IPS-18a (cell line): ENCODE data around the gene ZNF471.
A peak's percentile ranks its signal among the peaks of the same experiment; 100 is the strongest.

ENCODE experiments used
- H3K27ac ChIP-seq: one replicate; pipeline ENCODE4 v1.5.1; 2013; ENCODE audit warnings: low read length
- H3K27me3 ChIP-seq: one replicate; pipeline ENCODE4 v1.6.1; 2013; ENCODE audit warnings: mild to moderate bottlenecking, low read length; ENCODE audit not compliant: control insufficient read depth, insufficient read depth
- H3K36me3 ChIP-seq: one replicate; pipeline ENCODE4 v1.6.1; 2013; ENCODE audit warnings: low read depth, low read length; ENCODE audit not compliant: control insufficient read depth
- H3K4me1 ChIP-seq: one replicate; pipeline ENCODE4 v1.6.1; 2013; ENCODE audit warnings: low read depth, low read length; ENCODE audit not compliant: control insufficient read depth
- H3K4me3 ChIP-seq: one replicate; pipeline ENCODE4 v1.5.1; 2013; ENCODE audit warnings: low read length
- H3K9ac ChIP-seq: one replicate; pipeline ENCODE4 v1.6.1; 2013; ENCODE audit warnings: mild to moderate bottlenecking, low read length, moderate library complexity
- H3K9me3 ChIP-seq: one replicate; pipeline ENCODE4 v1.6.1; 2013; ENCODE audit warnings: low read depth, low read length; ENCODE audit not compliant: control insufficient read depth

The ZNF471 gene

GRCh38 chr19:56538254-56538760 lies 30.7 kb downstream of the ZNF471 start:
- peaks cover 52% of the 10 kb centered on the region for H3K9me3 ChIP-seq
- peaks cover 7% of the 10 kb centered on the region for H3K27me3 ChIP-seq
- H3K9ac ChIP-seq: no peak overlapping the region
- no peak overlapping the region for H3K27ac ChIP-seq
- H3K4me1 ChIP-seq: no peaks in the 10 kb centered on the region
- H3K36me3 ChIP-seq: no peaks in the 10 kb centered on the region
- peak overlapping the region; percentile 75 for H3K4me3 ChIP-seq

GRCh38 chr19:56538761-56539263 lies 31.2 kb downstream of the ZNF471 start, which contains the start of gene ZFP28:
ZFP28 (plus strand) TSS chr19:56538948; CDS start chr19:56539019, 71 bp downstream.
- Histone ChIP-seq H3K4me3 (peak within 1 kb of the TSS; percentile 75), H3K27ac (no peak within 1 kb of the TSS), H3K27me3 (peaks cover 7% of the 10 kb centered on the region), H3K4me1 (no peaks in the 10 kb centered on the region), H3K9me3 (peaks cover 54% of the 10 kb centered on the region), H3K36me3 (no peaks in the 10 kb centered on the region), H3K9ac (no peak within 1 kb of the TSS)

DNA sequence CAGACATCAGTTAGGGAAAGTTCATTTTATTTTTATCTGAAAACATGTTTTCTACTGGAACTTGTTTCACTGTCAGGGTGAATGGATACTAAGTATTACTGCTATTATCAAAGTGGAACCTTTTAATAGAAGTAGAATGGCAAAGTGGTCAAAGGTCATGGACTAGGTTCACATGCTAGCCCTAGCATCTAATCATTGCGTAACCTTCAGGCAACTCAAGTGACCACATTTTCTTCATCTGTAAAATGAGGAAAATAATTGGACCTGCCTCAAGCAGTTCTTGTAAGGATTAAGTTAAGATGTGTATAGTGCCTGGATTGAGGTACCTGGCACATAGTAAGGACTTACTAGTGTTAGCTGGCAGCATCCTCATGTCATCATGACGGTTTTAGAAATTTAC lies 36.1 kb downstream of the ZNF471 start:
- H3K9me3 ChIP-seq: peaks cover 54% of the 10 kb centered on the region
- no peak overlapping the region for H3K27ac ChIP-seq
- H3K4me3 ChIP-seq: no peak overlapping the region
- peaks cover 7% of the 10 kb centered on the region for H3K27me3 ChIP-seq
- no peaks in the 10 kb centered on the region for H3K4me1 ChIP-seq
- H3K36me3 ChIP-seq: peaks cover under 1% of the 10 kb centered on the region
- H3K9ac ChIP-seq: no peak overlapping the region

- Histone ChIP-seq H3K4me3 (no peak overlapping the region), H3K4me1 (no peaks in the 10 kb centered on the region), H3K36me3 (peaks cover 12% of the 10 kb centered on the region), H3K9ac (no peak overlapping the region), H3K9me3 (peaks cover 68% of the 10 kb centered on the region), H3K27ac (no peak overlapping the region), H3K27me3 (no peaks in the 10 kb centered on the region)
These were observed 39.9 kb downstream of the ZNF471 start for GRCh38 chr19:56547535-56547934.

GRCh38 chr19:56554272-56554869 lies 46.7 kb downstream of the ZNF471 start:
- Histone ChIP-seq H3K27ac (no peak overlapping the region), H3K4me3 (no peak overlapping the region), H3K9me3 (peaks cover 83% of the 10 kb centered on the region), H3K9ac (no peak overlapping the region), H3K4me1 (no peaks in the 10 kb centered on the region), H3K27me3 (no peaks in the 10 kb centered on the region), H3K36me3 (peaks cover 7% of the 10 kb centered on the region)

GRCh38 chr19:56562766-56563165 lies 55.1 kb downstream of the ZNF471 start:
- Histone ChIP-seq H3K36me3 (no peaks in the 10 kb centered on the region), H3K9me3 (peaks cover 52% of the 10 kb centered on the region), H3K4me3 (no peak overlapping the region), H3K4me1 (no peaks in the 10 kb centered on the region), H3K27ac (no peak overlapping the region), H3K9ac (no peak overlapping the region), H3K27me3 (no peaks in the 10 kb centered on the region)

GRCh38 chr19:56566904-56567273 lies 59.2 kb downstream of the ZNF471 start:
- no peak overlapping the region for H3K27ac ChIP-seq
- no peaks in the 10 kb centered on the region for H3K27me3 ChIP-seq
- peaks cover 56% of the 10 kb centered on the region for H3K9me3 ChIP-seq
- H3K4me1 ChIP-seq: no peaks in the 10 kb centered on the region
- H3K36me3 ChIP-seq: peaks cover 17% of the 10 kb centered on the region
- H3K4me3 ChIP-seq: peak overlapping the region; percentile 90
- peak overlapping the region; percentile 49 for H3K9ac ChIP-seq

DNA sequence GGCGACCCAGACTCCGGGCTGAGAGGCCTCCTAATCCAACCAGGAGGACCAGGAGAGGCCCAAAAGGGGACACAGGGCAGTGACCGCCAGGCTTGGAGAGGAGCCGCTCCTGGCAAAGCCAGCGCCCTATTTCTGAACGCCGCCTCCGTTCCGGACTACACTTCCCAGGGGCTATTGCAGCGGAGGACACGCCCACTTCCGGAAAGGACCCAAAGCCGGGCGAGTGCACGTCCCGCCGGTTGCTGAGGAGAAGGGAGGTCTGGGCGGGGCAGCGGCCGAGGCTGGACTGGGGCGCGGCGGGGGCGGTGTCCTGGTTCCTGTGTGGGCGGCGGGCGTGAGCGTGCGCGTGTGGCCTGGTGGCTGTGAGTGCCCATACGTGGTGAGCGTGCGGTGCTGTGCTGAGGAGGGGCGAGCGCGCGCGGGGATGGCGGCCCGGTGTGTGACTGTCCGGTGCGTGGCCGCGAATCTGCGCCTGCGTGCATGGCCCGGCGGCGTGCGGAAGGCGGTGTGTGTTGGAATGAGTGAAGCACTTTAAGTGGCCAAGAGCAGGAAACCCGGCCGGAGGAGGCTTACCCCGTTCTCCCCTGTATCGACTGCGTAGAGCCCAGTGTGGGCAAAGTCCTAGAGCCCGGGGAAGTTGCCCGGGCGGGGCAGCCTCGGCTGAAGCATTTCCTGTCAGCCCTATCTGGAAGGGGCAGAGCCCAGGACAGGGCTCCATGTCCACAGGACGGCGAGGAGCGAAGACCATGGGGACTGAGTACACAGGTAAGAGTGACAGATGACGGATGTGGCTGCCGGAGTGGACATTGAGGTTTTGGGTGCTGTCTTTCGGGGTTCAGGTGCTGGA lies 59.8 kb downstream of the ZNF471 start, which contains the start of gene ZNF470:
ZNF470 (plus strand) TSS at position 195 of the 847 bp plus-strand sequence. CDS start 2,844 bp downstream, outside the sequence.
- Histone ChIP-seq H3K9ac (peak within 1 kb of the TSS; percentile 49), H3K4me1 (no peaks in the 10 kb centered on the region), H3K36me3 (peaks cover 17% of the 10 kb centered on the region), H3K4me3 (peak within 1 kb of the TSS; percentile 90), H3K9me3 (peaks cover 53% of the 10 kb centered on the region), H3K27me3 (no peaks in the 10 kb centered on the region), H3K27ac (no peak within 1 kb of the TSS)

- H3K27me3 ChIP-seq: no peaks in the 10 kb centered on the region
- H3K9me3 ChIP-seq: peaks cover 91% of the 10 kb centered on the region
- no peak overlapping the region for H3K27ac ChIP-seq
- H3K9ac ChIP-seq: no peak overlapping the region
- no peak overlapping the region for H3K4me3 ChIP-seq
- H3K36me3 ChIP-seq: peaks cover 43% of the 10 kb centered on the region
- H3K4me1 ChIP-seq: no peaks in the 10 kb centered on the region
These were observed 64.9 kb downstream of the ZNF471 start for GRCh38 chr19:56572589-56572988.

GRCh38 chr19:56573914-56574313 lies 66.3 kb downstream of the ZNF471 start:
- no peaks in the 10 kb centered on the region for H3K4me1 ChIP-seq
- no peak overlapping the region for H3K27ac ChIP-seq
- H3K36me3 ChIP-seq: peaks cover 46% of the 10 kb centered on the region
- H3K27me3 ChIP-seq: no peaks in the 10 kb centered on the region
- no peak overlapping the region for H3K9ac ChIP-seq
- peaks cover 92% of the 10 kb centered on the region for H3K9me3 ChIP-seq
- H3K4me3 ChIP-seq: no peak overlapping the region

DNA sequence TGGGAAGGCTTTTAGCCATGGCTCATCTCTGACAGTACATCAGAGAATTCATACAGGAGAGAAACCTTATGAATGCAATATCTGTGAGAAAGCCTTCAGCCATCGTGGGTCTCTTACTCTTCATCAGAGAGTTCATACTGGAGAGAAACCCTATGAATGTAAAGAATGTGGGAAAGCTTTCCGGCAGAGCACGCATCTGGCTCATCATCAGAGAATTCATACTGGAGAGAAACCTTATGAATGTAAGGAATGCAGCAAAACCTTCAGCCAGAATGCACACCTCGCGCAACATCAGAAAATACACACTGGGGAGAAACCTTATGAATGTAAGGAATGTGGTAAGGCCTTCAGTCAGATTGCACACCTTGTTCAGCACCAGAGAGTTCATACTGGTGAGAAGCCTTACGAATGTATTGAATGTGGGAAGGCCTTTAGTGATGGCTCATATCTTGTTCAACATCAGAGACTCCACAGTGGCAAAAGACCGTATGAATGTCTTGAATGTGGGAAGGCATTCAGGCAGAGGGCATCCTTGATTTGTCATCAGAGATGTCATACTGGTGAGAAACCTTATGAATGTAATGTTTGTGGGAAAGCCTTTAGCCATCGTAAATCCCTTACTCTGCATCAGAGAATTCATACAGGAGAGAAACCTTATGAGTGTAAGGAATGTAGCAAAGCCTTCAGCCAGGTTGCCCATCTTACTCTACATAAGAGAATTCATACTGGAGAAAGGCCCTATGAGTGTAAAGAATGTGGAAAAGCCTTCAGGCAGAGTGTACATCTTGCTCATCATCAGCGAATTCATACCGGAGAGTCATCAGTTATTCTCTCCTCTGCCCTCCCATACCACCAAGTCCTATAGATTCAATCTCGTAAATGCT lies 70.3 kb downstream of the ZNF471 start:
- Histone ChIP-seq H3K27me3 (no peaks in the 10 kb centered on the region), H3K9me3 (peaks cover 97% of the 10 kb centered on the region), H3K9ac (no peak overlapping the region), H3K27ac (no peak overlapping the region), H3K36me3 (peaks cover 28% of the 10 kb centered on the region), H3K4me1 (no peaks in the 10 kb centered on the region), H3K4me3 (no peak overlapping the region)
